AML-193 (cell line): ENCODE data around the gene GLIS1.

Source experiments
- DNase-seq, 2 experiments: peaks; one replicate each; lab custom pipeline; 2025; lab: John Stamatoyannopoulos, UW

Gene GLIS1

DNA sequence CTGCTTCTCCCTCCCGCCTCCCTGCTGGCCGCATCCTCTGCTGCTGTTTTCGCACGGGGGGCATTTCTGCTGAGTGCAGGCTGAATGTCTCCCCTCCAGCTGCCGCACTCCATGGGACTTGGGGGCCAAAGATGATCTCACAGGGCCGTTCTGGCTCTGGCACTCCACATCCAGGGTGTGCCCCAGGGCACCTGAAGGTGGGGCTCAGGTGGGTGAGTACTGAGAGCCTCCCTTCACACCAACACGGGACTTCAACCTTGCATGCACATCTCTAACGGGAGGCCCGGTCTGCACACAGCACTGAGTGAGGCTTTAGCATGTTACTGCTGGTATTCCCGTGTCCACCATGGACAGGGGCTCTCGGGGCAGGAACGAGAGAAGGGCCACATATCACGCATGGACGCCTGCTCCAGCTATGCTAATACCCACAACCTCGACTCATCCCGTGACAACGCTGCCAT is 190.9 kb downstream of the GLIS1 start:
- no peak for DNase-seq

- no peak for DNase-seq
Observed at GRCh38 chr1:53547231-53547790, 191.7 kb downstream of the GLIS1 start.

- no peak for DNase-seq
Observed at GRCh38 chr1:53546409-53547155, 192.4 kb downstream of the GLIS1 start.

GRCh38 chr1:53545663-53546408 is 193.1 kb downstream of the GLIS1 start:
- DNase-seq = no peak

GRCh38 chr1:53544728-53545515 is 194.0 kb downstream of the GLIS1 start:
- DNase-seq = no peak

GRCh38 chr1:53543778-53544695 is 194.9 kb downstream of the GLIS1 start:
- no peak for DNase-seq

DNA sequence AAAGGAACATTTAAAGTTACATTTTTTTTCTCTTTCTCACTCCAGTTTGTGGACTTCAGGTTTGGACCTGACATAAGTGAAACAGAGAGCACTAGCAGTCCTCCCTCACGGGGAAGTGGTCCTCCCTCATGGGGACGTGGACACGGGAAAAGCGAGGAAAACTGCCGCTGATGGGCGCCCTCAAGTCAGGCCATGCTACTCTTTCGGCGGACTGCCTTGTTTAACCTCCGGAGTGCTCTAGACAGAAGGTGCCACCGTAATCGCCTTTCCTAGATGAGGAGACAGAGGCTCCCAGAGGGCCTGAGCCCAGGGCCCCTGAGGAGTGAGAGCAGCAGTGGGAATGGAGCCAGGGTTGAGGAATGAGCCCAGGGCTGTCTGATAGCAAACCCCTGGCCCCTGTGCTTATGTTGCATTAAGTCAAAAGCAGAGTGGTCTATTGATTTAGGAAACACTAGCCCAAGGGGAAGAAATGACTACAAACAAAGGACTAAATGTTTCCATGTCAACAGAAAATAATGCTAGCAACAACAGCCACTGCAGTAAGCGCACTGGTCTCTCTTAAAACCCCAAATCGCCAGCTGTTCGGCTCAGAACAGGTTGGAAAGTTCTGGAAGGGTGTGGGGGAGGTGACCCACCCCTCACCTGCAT is 195.7 kb downstream of the GLIS1 start:
- no peak for DNase-seq

DNA sequence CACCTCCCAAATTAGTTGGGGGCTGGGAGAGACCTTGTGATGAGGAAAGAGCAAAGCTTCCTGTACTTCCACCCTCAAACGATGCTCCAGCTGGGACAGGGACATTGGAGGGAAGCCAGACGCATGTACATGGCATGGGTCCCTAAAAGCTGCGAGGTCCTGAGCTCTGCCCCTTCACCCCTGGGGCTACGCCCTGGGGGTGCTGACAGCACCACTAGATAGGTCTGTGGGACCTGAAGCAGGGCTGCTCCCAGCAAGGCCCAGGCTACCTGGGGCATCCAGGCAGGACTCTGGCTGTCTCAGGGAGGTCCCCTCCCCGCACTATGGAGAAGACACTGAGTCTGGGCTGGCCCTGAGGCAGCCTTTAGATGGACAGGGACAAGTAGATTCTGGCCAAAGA is 196.4 kb downstream of the GLIS1 start:
- DNase-seq = no peak

DNA sequence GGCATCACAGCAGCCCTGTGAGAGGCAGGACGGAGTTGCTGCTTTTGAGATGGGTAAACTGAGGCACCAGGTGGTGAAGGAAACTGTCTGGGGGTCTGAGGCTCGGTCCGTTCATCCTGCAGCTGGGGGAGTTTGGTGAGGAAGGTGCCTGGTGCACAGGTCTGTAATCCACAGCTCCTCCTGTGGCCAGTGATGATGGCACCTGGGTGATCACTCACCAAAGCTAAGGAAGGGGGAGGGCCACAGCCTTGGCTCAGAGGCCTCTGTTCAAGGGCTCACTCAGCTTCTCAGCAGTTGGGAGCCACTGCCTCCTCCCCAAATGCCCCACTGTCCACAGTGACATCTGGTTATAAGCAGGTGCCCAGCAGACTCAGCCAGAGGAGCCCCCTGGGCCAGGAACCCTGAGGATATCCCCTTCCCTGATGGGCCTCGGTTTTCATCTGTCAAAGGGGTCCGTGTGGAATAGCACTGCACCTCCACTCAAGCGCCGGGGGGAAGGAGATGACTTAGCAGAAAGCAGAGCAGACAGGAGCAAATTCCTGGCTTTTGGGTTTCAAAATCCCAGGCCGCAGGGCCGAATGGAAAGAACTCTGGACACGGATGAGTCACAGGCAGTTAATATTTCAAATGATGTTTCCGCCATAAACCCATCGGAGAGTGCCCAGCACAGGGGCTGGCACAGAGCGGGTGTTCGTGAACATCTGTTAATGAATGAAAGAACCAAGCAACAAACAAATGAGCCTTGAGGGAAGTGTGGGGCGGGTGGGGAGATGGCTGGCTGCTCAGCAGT is 197.0 kb downstream of the GLIS1 start:
- DNase-seq = no peak

DNA sequence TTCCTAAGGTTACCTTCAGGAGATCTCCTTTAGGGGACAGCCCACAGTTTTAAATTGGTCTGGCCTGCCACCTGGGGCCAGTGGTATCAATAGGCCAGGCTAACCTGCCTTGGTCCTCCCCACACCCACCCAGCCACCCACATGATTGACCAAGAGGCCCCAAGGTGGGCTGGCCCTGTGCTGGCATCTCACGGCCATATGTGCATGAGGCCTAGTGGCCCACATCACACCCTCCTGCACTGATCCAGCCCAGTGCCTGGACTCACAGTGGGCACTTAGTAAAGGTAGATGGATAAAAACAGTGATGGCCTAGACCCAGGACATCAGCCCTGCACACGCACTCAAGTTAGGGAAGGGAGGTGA is 197.7 kb downstream of the GLIS1 start:
- no peak for DNase-seq

- DNase-seq = no peak
Observed at GRCh38 chr1:53540604-53541262, 198.2 kb downstream of the GLIS1 start.

DNA sequence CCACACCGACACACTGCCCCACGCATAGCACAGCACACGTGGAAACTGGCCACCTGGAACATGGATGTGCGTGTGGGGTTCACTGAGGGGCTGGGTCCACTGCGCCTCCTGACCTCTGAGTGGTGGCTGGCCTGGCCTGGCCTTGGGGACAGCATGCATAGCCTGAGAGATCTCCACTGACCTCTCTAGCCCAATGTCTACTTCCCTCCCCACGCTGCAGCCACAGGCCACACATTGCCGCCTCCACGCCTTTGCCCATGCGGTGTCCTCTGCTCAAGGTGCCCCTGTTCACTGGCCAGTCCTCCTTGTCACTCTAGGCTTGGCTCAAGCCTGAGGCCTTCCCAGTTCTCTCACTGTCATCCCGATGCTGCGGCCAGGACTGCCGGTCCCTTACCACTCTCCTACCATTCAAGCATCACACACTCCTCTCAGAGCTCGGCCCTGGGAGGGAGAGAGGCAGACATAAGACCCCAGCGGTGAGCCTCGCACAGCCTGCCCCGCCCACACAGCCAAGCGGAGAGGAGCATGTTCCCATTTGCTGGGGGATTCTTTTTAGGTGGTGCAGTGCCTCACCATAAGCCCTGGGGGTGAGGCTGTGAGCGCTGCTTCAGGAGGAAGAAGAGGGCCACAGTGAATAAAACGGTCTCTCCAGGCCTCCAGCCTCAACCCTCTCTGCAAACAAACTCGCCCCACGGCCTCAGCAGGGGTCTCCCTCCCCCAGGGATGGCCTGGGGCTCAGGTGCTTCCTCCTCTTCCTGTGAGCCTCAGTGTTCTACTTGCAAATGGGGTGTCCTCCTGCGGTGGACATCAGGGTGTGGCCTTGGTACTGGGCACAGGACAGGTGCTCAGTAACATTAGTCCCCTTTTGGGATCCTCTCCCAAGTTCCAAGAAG is 199.0 kb downstream of the GLIS1 start:
- no peak for DNase-seq

DNA sequence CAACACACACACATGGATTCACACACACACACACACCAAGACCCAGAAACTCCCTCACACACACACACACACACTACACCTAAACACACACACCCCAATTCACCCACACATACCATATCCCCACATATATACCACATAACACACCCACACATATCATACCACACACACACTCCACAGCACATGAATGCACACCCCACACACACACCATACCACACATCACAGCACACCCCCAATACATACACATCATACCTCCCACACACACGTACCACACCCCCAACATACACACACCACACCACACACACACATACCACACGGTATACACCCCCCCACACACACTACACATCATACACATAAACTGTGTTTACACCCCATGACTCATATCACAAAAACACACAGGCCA is 199.7 kb downstream of the GLIS1 start:
- no peak for DNase-seq

DNA sequence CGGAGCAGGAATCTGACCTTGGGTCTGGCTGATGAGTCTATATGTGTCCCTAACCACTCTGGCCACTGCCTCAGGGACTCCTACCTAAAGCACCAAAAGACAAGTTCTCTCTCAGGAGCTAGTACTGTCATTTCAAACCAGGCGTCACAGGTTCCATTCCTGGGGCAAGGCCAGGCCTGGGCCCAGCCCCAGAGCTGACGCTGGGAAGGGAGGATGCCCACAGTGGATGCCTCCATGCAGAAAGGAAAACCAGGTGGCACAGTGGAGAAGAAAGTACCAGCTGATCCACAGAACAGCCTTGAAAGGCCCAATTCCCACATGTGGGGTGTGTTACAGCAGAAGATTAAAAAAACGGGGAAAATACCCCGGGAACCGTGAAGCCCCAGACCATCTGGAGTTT is 202.4 kb downstream of the GLIS1 start:
- DNase-seq = no peak

DNA sequence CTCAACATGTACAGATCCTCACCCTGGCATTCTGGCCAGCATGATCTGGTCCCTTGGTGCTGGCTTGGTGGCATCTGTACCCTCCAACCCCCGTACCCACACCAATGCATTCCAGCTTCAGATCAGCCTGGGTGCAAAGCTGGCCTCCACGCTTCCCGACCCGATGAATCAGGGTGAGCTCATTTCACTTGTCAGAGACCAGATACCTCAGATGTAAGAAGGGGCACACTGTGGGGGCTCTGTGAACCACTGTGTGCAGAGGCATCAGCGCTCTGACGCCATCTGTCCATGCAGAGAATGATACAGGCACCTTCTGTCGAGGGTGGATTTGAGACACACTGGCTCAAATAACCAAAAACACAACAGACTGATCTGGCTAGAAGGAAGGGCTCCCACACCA is 203.1 kb downstream of the GLIS1 start:
- no peak for DNase-seq

GRCh38 chr1:53535226-53535625 is 203.7 kb downstream of the GLIS1 start:
- DNase-seq = no peak

DNA sequence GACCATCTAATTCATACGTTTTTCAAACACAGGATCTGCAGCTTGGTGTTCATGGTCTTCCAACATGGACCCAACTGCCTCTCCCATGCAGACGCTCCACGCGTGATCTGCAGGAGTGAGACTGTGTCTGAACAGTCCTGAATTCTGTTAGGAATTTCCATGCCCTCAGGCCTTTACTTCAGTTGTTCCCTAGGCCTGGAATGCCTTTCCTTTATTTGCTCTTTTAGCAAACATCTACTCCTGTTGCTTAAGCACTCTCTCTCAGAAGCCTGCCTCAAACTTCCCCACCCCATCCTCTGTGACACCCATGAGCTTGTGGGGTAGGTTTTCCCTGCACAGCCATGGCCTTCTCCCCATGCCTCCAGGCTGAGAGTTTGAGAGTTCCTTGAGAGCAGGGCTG is 206.1 kb downstream of the GLIS1 start:
- DNase-seq = no peak

DNA sequence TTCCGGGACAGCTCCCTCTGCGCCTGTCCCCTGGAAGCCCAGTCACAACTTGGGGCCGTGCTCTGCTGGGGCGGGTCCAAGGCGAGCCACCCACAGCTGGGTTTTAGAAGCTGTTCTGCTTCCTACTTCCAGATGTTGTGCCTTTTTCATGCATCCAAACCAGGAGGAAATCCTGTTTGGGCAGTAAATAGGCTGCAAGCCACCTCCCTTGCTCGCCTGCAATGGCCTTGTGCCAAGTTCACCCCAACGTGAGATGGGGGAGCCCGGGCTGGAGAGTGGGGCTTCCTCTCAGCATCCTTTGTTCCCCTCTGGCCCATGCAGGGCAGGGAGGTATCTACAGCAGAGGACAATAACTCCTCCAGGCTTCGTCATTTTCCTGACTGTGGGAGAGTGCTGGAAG is 206.6 kb downstream of the GLIS1 start:
- DNase-seq = no peak
